B cell (primary cell): ENCODE measurements around the gene ANK3. TPM values are rescaled to one million over a fixed set of nuclear protein-coding genes. Genes with fewer than 3 reads are reported as not detected.

ENCODE experiments used
- ATAC-seq: fragments of 200-7000 bp; cut with Tn5 transposase; one replicate; pipeline ENCODE4 v1.10.0; 2021; ENCODE audit warnings: low read depth, mild to moderate bottlenecking, moderate number of reproducible peaks, moderate library complexity
- CTCF ChIA-PET: fragments of 350-600 bp; sonication (Branson Sonifier 250); formaldehyde crosslinking; loops from one replicate; lab custom pipeline; 2021; ENCODE audit warnings: antibody characterized with exemption, inconsistent platforms; lab: Charles Lee
- POLR2A ChIA-PET: fragments of 350-600 bp; sonication (Branson Sonifier 250); formaldehyde crosslinking; loops from one replicate; lab custom pipeline; 2021; ENCODE audit warnings: antibody characterized with exemption; lab: Charles Lee
- DNase-seq: peaks from one replicate; pipeline ENCODE4 v3.0.0; 2013
- H2AFZ ChIP-seq: 2 replicates; pipeline ENCODE4 v1.6.1; 2012; ENCODE audit warnings: mild to moderate bottlenecking, low read depth, low read length; ENCODE audit not compliant: insufficient read depth, poor library complexity, severe bottlenecking
- H3K27ac ChIP-seq, 2 donors: 1 replicate in 1 of 2; 2 replicates in 1 of 2; pipeline ENCODE4 v1.5.1; 2012 to 2013; ENCODE audit warnings: low read length in 2 of 2, mild to moderate bottlenecking in 2 of 2, moderate library complexity in 1 of 2
- H3K27me3 ChIP-seq, 4 experiments: fragments of 200-600 bp in 1 of 4; sonication (generic) in 1 of 4; replicated peaks in 1 of 4; 1 replicate in 2 of 4; 2 replicates in 2 of 4; pipeline versions ENCODE4 v1.6.1 to v1.7.0; 2013 to 2016; ENCODE audit warnings: low read length in 3 of 4, mild to moderate bottlenecking in 2 of 4, mixed read lengths in 1 of 4, moderate library complexity in 1 of 4; ENCODE audit not compliant: insufficient read depth in 4 of 4, control insufficient read depth in 3 of 4; ENCODE audit errors: control extremely low read depth in 1 of 4
- H3K36me3 ChIP-seq, 2 experiments: replicated peaks in 1 of 2; 1 replicate in 1 of 2; 2 replicates in 1 of 2; pipeline versions ENCODE4 v1.6.1 to v1.7.1; 2013; ENCODE audit warnings: low read length in 1 of 2; ENCODE audit not compliant: insufficient read depth in 2 of 2, control insufficient read depth in 1 of 2; ENCODE audit errors: control extremely low read depth in 1 of 2, extremely low read depth in 1 of 2
- H3K4me1 ChIP-seq, 2 donors: fragments of 200-600 bp in 1 of 2; sonication (generic) in 1 of 2; 1 replicate in 1 of 2; 2 replicates in 1 of 2; pipeline versions ENCODE4 v1.5.1 to v1.6.1; 2013 to 2017; ENCODE audit warnings: low read length in 2 of 2; ENCODE audit not compliant: control insufficient read depth in 2 of 2, insufficient read depth in 2 of 2
- H3K4me2 ChIP-seq: replicated peaks from 2 replicates; pipeline ENCODE3; 2012; ENCODE audit warnings: mild to moderate bottlenecking, low read depth, low read length; ENCODE audit not compliant: poor library complexity, severe bottlenecking
- H3K4me3 ChIP-seq, 5 experiments: fragments of 200-600 bp in 1 of 5; sonication (generic) in 1 of 5; 1 replicate in 3 of 5; 2 replicates in 2 of 5; pipeline versions ENCODE4 v1.5.1 to v1.7.0; 2011 to 2016; ENCODE audit warnings: low read length in 4 of 5, mild to moderate bottlenecking in 4 of 5, low read depth in 2 of 5, control low read depth in 1 of 5, moderate library complexity in 1 of 5; ENCODE audit not compliant: insufficient read depth in 1 of 5; ENCODE audit errors: control extremely low read depth in 1 of 5, extremely low read depth in 1 of 5
- H3K79me2 ChIP-seq: fragments of 200-600 bp; sonication (generic); one replicate; pipeline ENCODE4 v1.6.0; 2016; ENCODE audit warnings: low read length; ENCODE audit not compliant: control insufficient read depth, insufficient read depth
- H3K9ac ChIP-seq: fragments of 200-600 bp; sonication (generic); 2 replicates; pipeline ENCODE4 v1.6.1; 2017; ENCODE audit warnings: mild to moderate bottlenecking, low read length, moderate library complexity
- H3K9me3 ChIP-seq, 3 donors: one replicate each; pipeline versions ENCODE4 v1.6.1 to v1.7.1; 2013; ENCODE audit warnings: low read length in 2 of 3; ENCODE audit not compliant: control insufficient read depth in 2 of 3, insufficient read depth in 1 of 3; ENCODE audit errors: control extremely low read depth in 1 of 3
- H4K20me1 ChIP-seq: 2 replicates; pipeline ENCODE4 v1.6.0; 2012; ENCODE audit warnings: mild to moderate bottlenecking, low read length; ENCODE audit not compliant: insufficient read depth, control insufficient read depth, poor library complexity, severe bottlenecking
- H3K27ac Mint-ChIP-seq: one replicate; pipeline ENCODE4 v1.8.0; 2021; ENCODE audit warnings: mixed read lengths
- H3K27me3 Mint-ChIP-seq: one replicate; pipeline ENCODE4 v1.8.0; 2021; ENCODE audit warnings: mixed read lengths
- H3K4me1 Mint-ChIP-seq: one replicate; pipeline ENCODE4 v1.8.0; 2021; ENCODE audit warnings: mixed read lengths
- H3K4me3 Mint-ChIP-seq: one replicate; pipeline ENCODE4 v1.8.0; 2021; ENCODE audit warnings: mixed read lengths
- H3K9me3 Mint-ChIP-seq: one replicate; pipeline ENCODE4 v1.8.0; 2022; ENCODE audit warnings: mixed read lengths; ENCODE audit not compliant: insufficient read depth
- EZH2 ChIP-seq: IDR thresholded peaks from 2 replicates; pipeline ENCODE4 v1.6.1; 2012; ENCODE audit warnings: borderline replicate concordance, low read depth, mild to moderate bottlenecking, moderate library complexity, low read length; ENCODE audit not compliant: insufficient read depth, poor library complexity, severe bottlenecking
- WGBS: methylation state at CpG from one replicate; pipeline ENCODE4 v1.1.5; 2013; ENCODE audit warnings: missing lambda C conversion rate; ENCODE audit not compliant: insufficient coverage; 5-methylcytosine and 5-hydroxymethylcytosine counted together
- intact Hi-C: fragments of 100-400 bp; cut with micrococcal nuclease; formaldehyde crosslinking; loops from one replicate; pipeline ENCODE4 v1.10.0; 2022
- polyA plus RNA-seq: library from polyadenylated mRNA; depleted of rRNA; stranded (reverse); fragments of >200 nt; gene quantifications from 2 replicates; pipeline ENCODE4 v1.2.3, GENCODE V29; 2012
- total RNA-seq, 2 donors: library from RNA; stranded (reverse); fragments of 120-200 nt in 1 of 2; gene quantifications; 1 replicate in 1 of 2; 2 replicates in 1 of 2; pipeline versions ENCODE4 v1.2.3 to v1.2.4, GENCODE V29; 2013 to 2022
- TF ChIP-seq, protein P1 (sequence below): fragments of 200-600 bp; IDR thresholded peaks from one replicate; pipeline ENCODE4 v1.8.0; 2022; ENCODE audit warnings: antibody characterized with exemption, mild to moderate bottlenecking

Gene ANK3
- total and polyA plus RNA-seq, 2 donors (not counting 1 experiment from before 2014, with no cell fraction given), result 4.9 to 21.6 TPM

DNA sequence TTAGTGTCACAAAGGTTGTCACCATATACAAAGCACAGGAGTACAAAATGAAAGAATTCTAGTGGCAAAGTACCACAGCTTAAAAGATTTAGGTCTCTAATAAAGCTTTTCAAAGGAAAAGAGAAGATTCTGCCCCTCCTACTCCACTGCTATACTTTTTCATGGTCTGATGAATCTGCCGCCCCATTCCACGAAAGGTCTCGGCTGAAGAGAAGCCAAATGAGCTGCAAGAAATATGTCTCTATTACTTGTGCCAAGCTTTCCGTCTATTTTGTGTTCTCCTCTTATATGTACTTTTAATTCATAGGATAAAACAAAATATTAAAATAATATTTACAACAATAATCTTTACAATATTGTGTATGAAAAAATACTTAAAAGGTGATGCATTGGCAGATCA lies 222.6 kb downstream of the ANK3 start:
- POLR2A ChIA-PET, result no interaction called here
- no CpG with 5 or more reads among the region's 4 CpGs for WGBS
- CTCF ChIA-PET, result no interaction called here
- ATAC-seq (no peak), DNase-seq (no peak)
- no peak for TF ChIP-seq EZH2
- TF ChIP-seq, protein P1, sequence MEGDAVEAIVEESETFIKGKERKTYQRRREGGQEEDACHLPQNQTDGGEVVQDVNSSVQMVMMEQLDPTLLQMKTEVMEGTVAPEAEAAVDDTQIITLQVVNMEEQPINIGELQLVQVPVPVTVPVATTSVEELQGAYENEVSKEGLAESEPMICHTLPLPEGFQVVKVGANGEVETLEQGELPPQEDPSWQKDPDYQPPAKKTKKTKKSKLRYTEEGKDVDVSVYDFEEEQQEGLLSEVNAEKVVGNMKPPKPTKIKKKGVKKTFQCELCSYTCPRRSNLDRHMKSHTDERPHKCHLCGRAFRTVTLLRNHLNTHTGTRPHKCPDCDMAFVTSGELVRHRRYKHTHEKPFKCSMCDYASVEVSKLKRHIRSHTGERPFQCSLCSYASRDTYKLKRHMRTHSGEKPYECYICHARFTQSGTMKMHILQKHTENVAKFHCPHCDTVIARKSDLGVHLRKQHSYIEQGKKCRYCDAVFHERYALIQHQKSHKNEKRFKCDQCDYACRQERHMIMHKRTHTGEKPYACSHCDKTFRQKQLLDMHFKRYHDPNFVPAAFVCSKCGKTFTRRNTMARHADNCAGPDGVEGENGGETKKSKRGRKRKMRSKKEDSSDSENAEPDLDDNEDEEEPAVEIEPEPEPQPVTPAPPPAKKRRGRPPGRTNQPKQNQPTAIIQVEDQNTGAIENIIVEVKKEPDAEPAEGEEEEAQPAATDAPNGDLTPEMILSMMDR, result no peak
- Mint-ChIP-seq H3K4me3 (no peak overlapping the region), H3K27ac (no peak overlapping the region), H3K4me1 (no peaks in the 10 kb centered on the region), H3K27me3 (no peaks in the 10 kb centered on the region), H3K9me3 (no peaks in the 10 kb centered on the region)
- Histone ChIP-seq H3K9me3 (no peaks in the 10 kb centered on the region), H3K4me1 (no peaks in the 10 kb centered on the region), H2AFZ (no peak overlapping the region), H3K4me3 (no peak overlapping the region), H3K79me2 (no peaks in the 10 kb centered on the region), H3K27ac (no peak overlapping the region), H3K27me3 (no peaks in the 10 kb centered on the region), H3K9ac (no peak overlapping the region), H3K4me2 (no peak overlapping the region), H3K36me3 (no peaks in the 10 kb centered on the region), H4K20me1 (no peaks in the 10 kb centered on the region)
- intact Hi-C loops, result no loop called here

DNA sequence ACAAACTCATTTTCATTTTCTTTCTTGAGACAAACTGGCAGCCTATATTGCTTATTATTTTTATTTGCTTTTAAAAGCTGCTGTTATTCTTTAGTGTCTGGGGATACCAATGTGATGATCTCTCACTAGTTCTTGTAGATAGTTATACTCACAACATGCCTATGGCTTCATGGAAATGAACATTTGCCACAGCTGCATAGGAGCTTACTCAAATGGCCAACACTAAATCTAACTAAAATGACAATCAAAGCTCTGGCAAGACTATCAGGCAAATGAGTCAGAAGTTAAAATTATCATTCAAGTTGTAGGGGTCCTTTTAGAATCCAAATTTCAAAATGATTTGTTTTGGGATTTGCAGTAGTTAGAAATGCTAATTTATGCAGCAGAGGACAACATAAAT lies 225.9 kb downstream of the ANK3 start:
- Mint-ChIP-seq H3K27ac (no peak overlapping the region), H3K9me3 (peaks cover 3% of the 10 kb centered on the region), H3K27me3 (no peaks in the 10 kb centered on the region), H3K4me1 (no peaks in the 10 kb centered on the region), H3K4me3 (no peak overlapping the region)
- POLR2A ChIA-PET, result no interaction called here
- H3K4me3 ChIP-seq, result no peak overlapping the region
- no peaks in the 10 kb centered on the region for H4K20me1 ChIP-seq
- CTCF ChIA-PET, result no interaction called here
- peaks cover 0 to 2% (median 0%) of the 10 kb centered on the region in 3 donors for H3K9me3 ChIP-seq
- intact Hi-C loops, result no loop called here
- no peak overlapping the region for H3K27ac ChIP-seq
- no peak overlapping the region for H2AFZ ChIP-seq
- DNase-seq (no peak), ATAC-seq (no peak)
- no peak overlapping the region for H3K4me2 ChIP-seq
- TF ChIP-seq EZH2, result no peak
- TF ChIP-seq, protein P1, result no peak
- H3K36me3 ChIP-seq, result no peaks in the 10 kb centered on the region
- no peaks in the 10 kb centered on the region for H3K79me2 ChIP-seq
- H3K4me1 ChIP-seq, result no peaks in the 10 kb centered on the region
- no peak overlapping the region for H3K9ac ChIP-seq
- peaks cover 0 to 3% (median 0%) of the 10 kb centered on the region in 4 experiments for H3K27me3 ChIP-seq
